OCI-LY1 (cell line): Measurements from ENCODE around the gene VAMP7.

ENCODE experiments used
- H2AFZ ChIP-seq: fragments of 200-600 bp; sonication (generic), shearing (Covaris generic); 2 replicates; pipeline ENCODE4 v1.6.0; 2014; ENCODE audit warnings: antibody characterized with exemption, mild to moderate bottlenecking, low read length
- H3F3A ChIP-seq: fragments of 200-600 bp; sonication (generic), shearing (Covaris generic); 2 replicates; pipeline ENCODE4 v1.6.0; 2014; ENCODE audit warnings: mild to moderate bottlenecking, antibody characterized with exemption, low read length, moderate library complexity; ENCODE audit not compliant: insufficient read depth
- H3K27ac ChIP-seq: fragments of 200-600 bp; sonication (generic); 2 replicates; pipeline ENCODE4 v1.5.1; 2014; ENCODE audit warnings: low read length, mixed run types, mild to moderate bottlenecking, low read depth; ENCODE audit not compliant: poor library complexity, severe bottlenecking
- H3K27me3 ChIP-seq: fragments of 200-600 bp; sonication (generic); 2 replicates; pipeline ENCODE4 v1.6.0; 2014; ENCODE audit warnings: antibody characterized with exemption, mild to moderate bottlenecking, low read length, moderate library complexity; ENCODE audit not compliant: insufficient read depth
- H3K36me3 ChIP-seq: fragments of 200-600 bp; sonication (generic); 2 replicates; pipeline ENCODE4 v1.6.1; 2014; ENCODE audit warnings: mild to moderate bottlenecking, antibody characterized with exemption, low read length, moderate library complexity, mixed read lengths; ENCODE audit not compliant: insufficient read depth
- H3K4me1 ChIP-seq: fragments of 200-600 bp; sonication (generic); 2 replicates; pipeline ENCODE4 v1.5.1; 2014; ENCODE audit warnings: mild to moderate bottlenecking, low read length, moderate library complexity; ENCODE audit not compliant: insufficient read depth, severe bottlenecking
- H3K4me2 ChIP-seq: fragments of 200-600 bp; sonication (generic), shearing (Covaris generic); 2 replicates; pipeline ENCODE4 v1.6.1; 2014; ENCODE audit warnings: low read length
- H3K4me3 ChIP-seq: fragments of 200-600 bp; sonication (generic); 2 replicates; pipeline ENCODE4 v1.5.1; 2014; ENCODE audit warnings: low read length, low read depth, mild to moderate bottlenecking, mixed read lengths; ENCODE audit not compliant: poor library complexity, severe bottlenecking
- H3K79me2 ChIP-seq: fragments of 200-600 bp; shearing (Covaris generic); 2 replicates; pipeline ENCODE4 v1.6.1; 2016; ENCODE audit warnings: mixed run types, low read length, mixed read lengths; ENCODE audit not compliant: insufficient read depth
- H3K9ac ChIP-seq: fragments of 200-600 bp; sonication (generic), shearing (Covaris generic); 2 replicates; pipeline ENCODE4 v1.6.1; 2014; ENCODE audit warnings: mild to moderate bottlenecking, low read length, mixed read lengths
- H3K9me2 ChIP-seq: fragments of 200-600 bp; sonication (generic), shearing (Covaris generic); 2 replicates; pipeline ENCODE4 v1.6.1; 2014; ENCODE audit warnings: low read depth, mild to moderate bottlenecking, low read length, mixed read lengths
- H3K9me3 ChIP-seq: fragments of 200-600 bp; shearing (Covaris generic); 2 replicates; pipeline ENCODE4 v1.6.1; 2014; ENCODE audit warnings: low read length, mixed read lengths
- H4K20me1 ChIP-seq: fragments of 200-600 bp; sonication (generic), shearing (Covaris generic); 2 replicates; pipeline ENCODE4 v1.6.0; 2016; ENCODE audit warnings: mild to moderate bottlenecking, low read length; ENCODE audit not compliant: insufficient read depth
- EZH2 ChIP-seq: fragments of 200-600 bp; sonication (generic), shearing (Covaris generic); IDR thresholded peaks from 2 replicates; pipeline ENCODE4 v1.8.0; 2017; ENCODE audit warnings: borderline replicate concordance, mixed run types, mild to moderate bottlenecking, antibody characterized with exemption, low read length, moderate library complexity, mixed read lengths
- TF ChIP-seq, protein P1 (sequence below): fragments of 200-600 bp; sonication (generic), shearing (Covaris generic); IDR thresholded peaks from 2 replicates; pipeline ENCODE4 v1.5.1; 2017; ENCODE audit warnings: mild to moderate bottlenecking, antibody characterized with exemption, low read length, moderate library complexity, mixed read lengths

VAMP7 gene

DNA sequence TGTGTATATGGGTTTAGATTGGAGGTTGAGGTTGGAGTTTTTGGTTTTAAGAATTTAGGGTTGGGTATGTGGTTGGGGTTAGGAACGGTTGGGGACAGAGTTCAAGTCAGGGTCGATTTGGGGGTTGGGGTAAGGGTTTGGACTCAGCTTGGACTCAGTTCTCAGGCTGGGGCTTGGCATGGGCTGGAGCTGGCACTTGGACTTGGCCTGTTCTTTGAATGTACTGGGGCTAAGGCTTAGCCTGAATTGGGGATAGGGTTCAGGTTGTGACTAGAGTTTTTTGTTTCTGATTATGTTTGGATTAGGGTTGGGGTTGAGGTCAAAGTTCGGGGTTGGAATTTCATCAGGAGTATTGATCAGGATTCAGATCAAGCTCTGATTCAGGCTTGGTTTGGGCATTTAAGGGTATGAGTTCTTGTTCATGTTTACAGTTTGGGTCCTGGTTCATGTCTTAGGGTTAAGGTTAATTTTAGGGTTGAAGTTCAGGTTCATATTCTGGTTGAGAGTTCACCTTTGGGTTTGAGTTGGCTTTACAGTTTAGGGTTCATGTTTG, 70.2 kb downstream of the VAMP7 start:
- Histone ChIP-seq H3K79me2 (no peaks in the 10 kb centered on the region), H3K4me1 (no peaks in the 10 kb centered on the region), H3K27ac (no peak overlapping the region), H3K9ac (no peak overlapping the region), H2AFZ (no peak overlapping the region), H3K4me3 (no peak overlapping the region), H4K20me1 (no peaks in the 10 kb centered on the region), H3K9me3 (no peaks in the 10 kb centered on the region), H3K4me2 (no peak overlapping the region), H3K27me3 (no peaks in the 10 kb centered on the region), H3F3A (no peaks in the 10 kb centered on the region), H3K36me3 (no peaks in the 10 kb centered on the region), H3K9me2 (no peaks in the 10 kb centered on the region)
- TF ChIP-seq, protein P1, sequence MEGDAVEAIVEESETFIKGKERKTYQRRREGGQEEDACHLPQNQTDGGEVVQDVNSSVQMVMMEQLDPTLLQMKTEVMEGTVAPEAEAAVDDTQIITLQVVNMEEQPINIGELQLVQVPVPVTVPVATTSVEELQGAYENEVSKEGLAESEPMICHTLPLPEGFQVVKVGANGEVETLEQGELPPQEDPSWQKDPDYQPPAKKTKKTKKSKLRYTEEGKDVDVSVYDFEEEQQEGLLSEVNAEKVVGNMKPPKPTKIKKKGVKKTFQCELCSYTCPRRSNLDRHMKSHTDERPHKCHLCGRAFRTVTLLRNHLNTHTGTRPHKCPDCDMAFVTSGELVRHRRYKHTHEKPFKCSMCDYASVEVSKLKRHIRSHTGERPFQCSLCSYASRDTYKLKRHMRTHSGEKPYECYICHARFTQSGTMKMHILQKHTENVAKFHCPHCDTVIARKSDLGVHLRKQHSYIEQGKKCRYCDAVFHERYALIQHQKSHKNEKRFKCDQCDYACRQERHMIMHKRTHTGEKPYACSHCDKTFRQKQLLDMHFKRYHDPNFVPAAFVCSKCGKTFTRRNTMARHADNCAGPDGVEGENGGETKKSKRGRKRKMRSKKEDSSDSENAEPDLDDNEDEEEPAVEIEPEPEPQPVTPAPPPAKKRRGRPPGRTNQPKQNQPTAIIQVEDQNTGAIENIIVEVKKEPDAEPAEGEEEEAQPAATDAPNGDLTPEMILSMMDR, result no peak
- TF ChIP-seq EZH2, result no peak

DNA sequence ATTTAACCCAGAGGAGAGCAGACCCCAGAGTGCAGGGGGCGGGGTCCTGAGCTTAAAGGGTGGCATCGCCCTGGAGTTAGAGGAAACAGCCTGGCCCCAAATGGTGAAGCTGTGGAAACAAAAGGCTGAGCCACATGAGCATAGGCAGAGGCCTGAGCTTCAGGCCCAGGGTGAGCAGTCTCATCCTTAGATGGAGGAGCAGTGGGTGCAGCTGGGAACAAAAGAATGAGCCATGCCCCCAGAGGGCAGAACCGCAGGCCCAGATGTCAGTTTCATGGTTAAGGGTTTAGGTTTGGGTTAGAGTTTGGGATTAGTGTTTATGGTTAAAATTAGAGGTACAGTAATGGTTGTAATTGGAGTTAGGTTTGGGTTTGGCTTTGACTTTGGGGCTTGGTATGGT, 71.9 kb downstream of the VAMP7 start:
- no peak overlapping the region for H3K4me2 ChIP-seq
- no peaks in the 10 kb centered on the region for H3K9me3 ChIP-seq
- H3K4me3 ChIP-seq, result no peak overlapping the region
- H2AFZ ChIP-seq, result no peak overlapping the region
- no peaks in the 10 kb centered on the region for H3K36me3 ChIP-seq
- H3K27ac ChIP-seq, result no peak overlapping the region
- TF ChIP-seq, protein P1, result no peak
- no peak for TF ChIP-seq EZH2
- no peaks in the 10 kb centered on the region for H3K27me3 ChIP-seq
- no peaks in the 10 kb centered on the region for H4K20me1 ChIP-seq
- no peaks in the 10 kb centered on the region for H3K4me1 ChIP-seq
- H3K9me2 ChIP-seq, result no peaks in the 10 kb centered on the region
- H3K9ac ChIP-seq, result no peak overlapping the region
- H3K79me2 ChIP-seq, result no peaks in the 10 kb centered on the region
- no peaks in the 10 kb centered on the region for H3F3A ChIP-seq

DNA sequence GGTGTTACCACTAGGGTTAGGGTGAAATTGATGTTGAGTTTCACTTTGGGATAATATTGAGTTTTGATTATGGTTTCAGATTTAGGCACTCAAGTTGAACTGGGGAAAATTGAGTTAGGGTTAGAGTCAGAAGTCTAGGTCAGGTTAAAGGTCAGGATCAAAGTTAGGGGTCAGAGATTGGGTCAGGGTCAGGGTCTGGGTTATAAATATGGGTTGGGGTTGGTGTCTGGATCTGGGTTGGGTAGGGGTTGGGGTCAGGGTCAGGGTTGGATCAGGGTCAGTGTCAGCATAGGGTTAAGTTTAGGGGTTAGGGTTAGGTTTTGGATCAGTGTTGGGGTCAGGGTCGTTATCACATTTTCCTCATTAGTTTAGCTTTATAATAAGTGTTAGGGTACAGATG, 73.6 kb downstream of the VAMP7 start:
- Histone ChIP-seq H3K79me2 (no peaks in the 10 kb centered on the region), H3K27me3 (no peaks in the 10 kb centered on the region), H3K4me1 (no peaks in the 10 kb centered on the region), H3K9ac (no peak overlapping the region), H3K9me3 (no peaks in the 10 kb centered on the region), H3K4me3 (no peak overlapping the region), H3K9me2 (no peaks in the 10 kb centered on the region), H2AFZ (no peak overlapping the region), H3K36me3 (no peaks in the 10 kb centered on the region), H3K4me2 (no peak overlapping the region), H4K20me1 (no peaks in the 10 kb centered on the region), H3F3A (no peaks in the 10 kb centered on the region), H3K27ac (no peak overlapping the region)
- no peak for TF ChIP-seq EZH2
- TF ChIP-seq, protein P1, result no peak
